Mammary epithelial cell (primary cell): ENCODE measurements around the gene BARX1.

Experiments
- CTCF ChIP-seq, 2 donors: IDR thresholded peaks in 1 of 2; conservative IDR thresholded peaks in 1 of 2; 2 replicates each; pipeline ENCODE4 v1.5.1; 2011 to 2012; ENCODE audit warnings: inconsistent platforms in 2 of 2, low read length in 2 of 2, mild to moderate bottlenecking in 2 of 2, control low read depth in 1 of 2, low read depth in 1 of 2; ENCODE audit not compliant: insufficient read depth in 1 of 2; ENCODE audit errors: extremely low read depth in 1 of 2
- EZH2 ChIP-seq: IDR thresholded peaks from 2 replicates; pipeline ENCODE4 v1.6.1; 2012; ENCODE audit warnings: low read length, inconsistent platforms, borderline replicate concordance

- TF ChIP-seq CTCF (conservative IDR thresholded peaks at IDR 0.05 in 1 of 2, IDR thresholded peaks at IDR 0.05 in 1 of 2; ENCODE audit: extremely low read depth in 1 of 2, insufficient read depth in 1 of 2, low read depth in 1 of 2, low read length in 2 of 2) (no peak), EZH2 (no peak)
Observed at GRCh38 chr9:93975262-93975661, 20.1 kb upstream of the BARX1 start.
